Stimulated activated CD8-positive, alpha-beta memory T cell treated with anti-CD3 and anti-CD28 coated beads, Interleukin-7, amount 100 ng/mL, for 48 hours (primary cell): ENCODE results near the gene DDX42.

Experiments
- DNase-seq, 2 donors: peaks; one replicate each; pipeline ENCODE4 v3.0.0-alpha.2; 2020; ENCODE audit warnings: low read depth in 1 of 2; ENCODE audit errors: extremely low read depth in 1 of 2

Gene DDX42, protein sequence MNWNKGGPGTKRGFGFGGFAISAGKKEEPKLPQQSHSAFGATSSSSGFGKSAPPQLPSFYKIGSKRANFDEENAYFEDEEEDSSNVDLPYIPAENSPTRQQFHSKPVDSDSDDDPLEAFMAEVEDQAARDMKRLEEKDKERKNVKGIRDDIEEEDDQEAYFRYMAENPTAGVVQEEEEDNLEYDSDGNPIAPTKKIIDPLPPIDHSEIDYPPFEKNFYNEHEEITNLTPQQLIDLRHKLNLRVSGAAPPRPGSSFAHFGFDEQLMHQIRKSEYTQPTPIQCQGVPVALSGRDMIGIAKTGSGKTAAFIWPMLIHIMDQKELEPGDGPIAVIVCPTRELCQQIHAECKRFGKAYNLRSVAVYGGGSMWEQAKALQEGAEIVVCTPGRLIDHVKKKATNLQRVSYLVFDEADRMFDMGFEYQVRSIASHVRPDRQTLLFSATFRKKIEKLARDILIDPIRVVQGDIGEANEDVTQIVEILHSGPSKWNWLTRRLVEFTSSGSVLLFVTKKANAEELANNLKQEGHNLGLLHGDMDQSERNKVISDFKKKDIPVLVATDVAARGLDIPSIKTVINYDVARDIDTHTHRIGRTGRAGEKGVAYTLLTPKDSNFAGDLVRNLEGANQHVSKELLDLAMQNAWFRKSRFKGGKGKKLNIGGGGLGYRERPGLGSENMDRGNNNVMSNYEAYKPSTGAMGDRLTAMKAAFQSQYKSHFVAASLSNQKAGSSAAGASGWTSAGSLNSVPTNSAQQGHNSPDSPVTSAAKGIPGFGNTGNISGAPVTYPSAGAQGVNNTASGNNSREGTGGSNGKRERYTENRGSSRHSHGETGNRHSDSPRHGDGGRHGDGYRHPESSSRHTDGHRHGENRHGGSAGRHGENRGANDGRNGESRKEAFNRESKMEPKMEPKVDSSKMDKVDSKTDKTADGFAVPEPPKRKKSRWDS

DNA sequence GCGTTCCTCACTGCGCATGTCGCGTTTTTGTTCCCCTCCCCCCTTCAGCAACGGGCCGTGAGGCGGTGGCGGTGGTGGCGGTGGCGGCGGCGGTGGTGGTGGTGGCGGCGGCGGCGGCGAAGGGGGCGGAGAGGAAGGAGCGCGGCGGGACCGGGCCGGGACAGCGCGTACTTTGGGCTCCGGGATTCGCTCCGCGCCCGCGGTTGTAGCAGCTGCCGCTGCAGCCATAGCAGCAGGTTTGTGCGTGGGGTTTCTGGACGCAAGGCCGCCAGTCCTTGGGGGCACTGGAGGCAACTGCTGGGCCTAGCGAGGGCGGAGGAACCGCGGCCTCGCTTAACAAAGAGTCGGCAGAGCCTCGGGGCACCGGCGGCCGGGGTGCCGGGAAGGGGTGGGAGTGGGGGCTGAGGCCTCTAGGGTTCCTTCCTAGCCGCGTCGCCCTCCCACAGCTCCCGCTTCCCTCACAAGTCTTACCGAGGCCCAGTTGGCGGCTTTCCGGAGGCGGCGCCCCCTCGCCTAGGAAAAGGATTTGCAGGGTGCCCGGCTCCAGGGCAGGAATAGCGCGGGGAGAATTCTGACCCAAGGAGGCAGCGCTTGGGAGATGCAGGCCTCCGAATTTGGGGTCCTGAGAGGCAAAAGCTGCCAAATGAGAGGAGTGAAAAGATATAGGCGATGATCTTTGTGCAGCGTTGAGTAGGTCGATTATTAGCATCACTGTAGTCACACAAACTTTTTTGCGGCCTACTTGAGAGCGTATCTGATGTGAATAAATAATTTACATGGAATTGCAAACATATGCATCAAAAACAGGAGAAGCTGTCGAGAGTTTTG lies at the start of gene DDX42:
DDX42 (plus strand) TSS at position 30 of the 828 bp plus-strand sequence. CDS start 12,880 bp downstream, outside the sequence.
- DNase-seq, result no peak

DNA sequence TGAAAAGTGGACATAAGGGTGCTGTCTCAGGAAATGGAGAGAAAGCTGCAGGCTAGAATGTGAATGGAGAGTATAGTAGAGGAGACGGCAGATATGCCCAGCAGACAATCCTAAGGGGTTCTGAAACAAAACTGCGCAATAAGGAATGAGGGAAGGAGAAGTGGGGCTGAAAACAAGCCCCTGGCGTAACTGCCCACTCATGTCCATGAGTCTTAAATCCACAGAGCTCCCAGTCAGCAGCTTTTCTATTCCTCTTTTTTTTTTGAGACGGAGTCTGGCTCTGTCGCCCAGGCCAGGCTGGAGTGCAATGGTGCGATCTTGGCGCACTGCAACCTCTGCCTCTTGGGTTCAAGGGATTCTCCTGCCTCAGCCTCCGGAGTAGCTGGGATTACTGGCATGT lies 38.3 kb upstream of the DDX42 start:
- DNase-seq, result no peak

DNA sequence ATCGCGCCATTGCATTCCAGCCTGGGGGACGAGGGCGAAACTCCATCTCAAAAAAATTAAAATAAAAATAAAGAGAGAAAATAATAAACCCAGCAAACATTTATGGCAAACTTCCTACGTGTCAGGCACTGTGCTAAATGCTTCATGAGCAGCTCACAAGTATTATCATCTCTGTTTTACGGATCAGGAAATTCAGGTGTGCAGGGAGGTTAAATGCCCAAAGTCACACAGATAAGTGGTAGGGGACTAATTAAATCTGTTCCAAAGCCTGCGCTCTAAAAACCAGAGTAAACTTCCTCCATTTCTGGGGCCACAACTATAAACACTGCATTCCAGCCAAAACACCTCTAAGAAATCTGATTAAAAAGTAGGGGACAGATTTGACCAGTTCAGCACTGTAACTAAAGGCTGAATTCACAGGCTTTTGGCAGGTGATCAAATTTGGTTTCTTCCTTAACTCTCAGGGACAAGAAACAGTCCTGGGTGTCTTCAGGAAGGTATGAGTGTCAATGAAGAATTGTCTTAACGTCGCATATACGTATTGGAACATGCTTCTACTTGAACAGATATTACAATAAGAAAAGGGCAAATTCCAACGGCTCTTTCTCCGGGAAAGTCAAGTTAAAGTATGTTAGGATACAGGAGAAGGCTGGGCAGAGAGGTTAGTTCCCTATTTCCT lies 33.4 kb upstream of the DDX42 start:
- no peak for DNase-seq

DNA sequence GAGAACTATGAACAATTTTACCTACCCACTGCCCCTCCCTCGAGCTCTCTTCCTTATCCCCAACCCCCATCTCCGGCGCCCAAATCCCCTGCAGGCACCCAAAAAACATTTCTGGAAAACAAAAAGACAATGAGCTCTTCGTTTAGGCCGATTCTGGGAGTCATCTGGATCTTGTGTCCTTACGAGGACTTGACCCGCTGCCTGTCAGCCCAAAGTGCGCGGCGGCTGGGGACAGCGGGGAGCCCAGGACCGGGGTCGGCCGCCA lies 32.9 kb upstream of the DDX42 start:
- no peak for DNase-seq

DNA sequence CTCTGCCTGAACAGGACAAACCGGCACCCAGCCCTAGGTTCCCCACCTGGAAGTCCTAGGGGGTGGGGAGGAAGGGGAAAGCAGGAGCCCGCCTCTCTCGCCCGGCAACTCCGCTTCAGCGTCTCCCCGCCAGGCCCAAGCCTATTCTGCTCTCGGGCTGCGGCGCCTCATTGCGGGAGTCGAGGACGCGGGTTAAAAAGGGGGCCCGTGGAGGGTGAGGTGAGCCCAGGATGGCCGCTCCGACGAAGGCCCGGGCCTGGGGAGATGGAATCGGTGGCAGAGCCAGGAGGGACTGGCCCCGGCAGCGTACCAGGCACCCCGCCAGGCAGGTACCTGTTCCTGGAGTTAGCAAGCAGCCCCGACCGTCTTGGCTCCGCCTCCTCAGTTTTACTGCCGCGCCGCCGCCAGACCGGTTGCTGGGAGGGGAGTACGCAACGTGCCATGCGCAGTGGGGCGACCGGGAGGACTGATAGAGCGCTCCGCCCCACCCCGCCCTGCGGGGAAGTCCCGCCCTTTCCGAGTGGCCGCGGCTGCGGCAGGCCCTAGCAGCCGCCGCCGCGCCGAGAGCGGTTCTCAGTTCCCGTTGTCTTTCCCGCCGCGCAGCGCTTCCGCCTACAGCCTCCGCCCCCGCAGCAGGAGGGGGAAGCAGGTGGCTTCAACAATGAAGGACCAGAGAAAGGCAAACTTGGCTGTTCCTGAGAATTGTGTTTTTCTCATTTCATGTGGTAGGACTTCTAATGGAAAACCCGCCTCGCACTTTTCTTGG lies 32.4 kb upstream of the DDX42 start, which contains the start of gene STRADA:
STRADA (minus strand) TSS at position 392 of the 766 bp plus-strand sequence. CDS start 13,430 bp downstream, outside the sequence.
- peak; percentile 98 to 100 for DNase-seq

DNA sequence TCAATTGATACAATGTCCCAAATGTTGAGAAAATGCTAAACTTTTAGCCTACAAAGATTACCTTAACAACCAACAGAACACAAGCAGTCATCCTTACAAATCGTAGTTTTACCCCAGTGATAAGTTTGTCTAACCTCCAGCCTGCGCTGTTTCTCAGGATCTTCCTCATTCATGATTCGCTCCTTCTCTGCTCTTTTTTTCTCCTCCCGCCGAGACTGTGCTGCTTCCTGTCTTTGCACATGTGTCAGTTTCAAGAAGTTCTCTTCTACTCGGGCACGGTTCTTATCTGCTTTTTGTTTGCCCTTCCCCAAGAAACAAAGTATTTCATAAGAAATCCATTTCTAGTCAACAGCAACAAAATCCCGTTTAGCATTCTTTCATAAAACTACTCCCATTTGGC lies 22.2 kb upstream of the DDX42 start:
- no peak for DNase-seq

DNA sequence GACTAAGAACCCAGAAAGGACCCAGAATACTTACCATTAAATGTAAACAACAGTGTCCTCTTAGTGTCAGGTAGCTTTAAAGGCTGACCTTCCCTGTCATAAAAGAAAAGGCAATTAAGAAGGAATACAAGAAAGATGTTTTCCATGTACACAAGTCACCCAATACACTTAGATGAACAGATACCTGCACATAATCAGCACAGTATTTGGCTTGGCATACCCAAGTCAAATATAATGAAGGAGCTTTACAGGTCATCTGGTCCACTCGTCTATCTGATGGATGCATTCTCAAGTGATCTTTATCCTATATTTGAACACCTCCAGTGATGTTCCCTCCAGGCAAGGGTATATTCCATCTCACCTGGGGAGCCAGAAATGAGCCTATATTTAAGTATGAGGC lies 21.3 kb upstream of the DDX42 start:
- DNase-seq, result no peak

DNA sequence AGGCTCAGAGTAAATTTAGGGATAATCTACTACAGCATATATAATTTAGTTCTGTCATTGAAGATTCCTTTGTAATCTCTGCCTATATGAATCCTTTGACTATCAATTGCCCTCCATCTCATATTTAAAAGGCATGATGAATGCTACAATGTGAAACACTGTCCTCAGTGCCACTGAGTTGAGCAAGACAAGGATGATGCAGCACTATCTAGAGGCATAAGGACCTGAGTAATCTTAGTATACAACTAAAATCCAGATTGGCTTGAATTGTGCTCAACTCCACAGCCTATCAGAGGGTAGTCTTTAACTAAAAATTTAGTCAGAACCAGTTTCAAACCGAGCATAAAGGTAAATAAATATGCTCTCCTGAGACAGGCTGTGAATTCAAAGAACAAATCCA lies 20.8 kb upstream of the DDX42 start:
- DNase-seq, result no peak

DNA sequence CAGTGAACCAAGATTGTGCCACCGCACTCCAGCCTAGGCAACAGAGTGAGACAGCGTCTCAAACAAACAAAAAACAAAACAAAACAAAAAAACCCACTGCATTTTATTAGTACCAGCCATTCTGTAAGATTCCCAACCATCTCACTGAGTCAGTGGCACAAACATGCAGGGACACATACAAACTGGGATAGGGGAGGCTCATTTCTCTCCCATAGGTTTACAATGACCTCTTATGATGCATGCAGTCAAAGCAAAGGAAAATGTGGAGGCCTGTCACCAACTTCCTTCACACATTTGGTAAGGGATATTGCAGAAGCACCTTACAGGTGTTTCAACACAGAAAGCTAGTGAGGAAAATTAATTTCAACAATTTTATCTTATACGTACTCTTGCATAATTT lies 19.9 kb upstream of the DDX42 start:
- no peak for DNase-seq

DNA sequence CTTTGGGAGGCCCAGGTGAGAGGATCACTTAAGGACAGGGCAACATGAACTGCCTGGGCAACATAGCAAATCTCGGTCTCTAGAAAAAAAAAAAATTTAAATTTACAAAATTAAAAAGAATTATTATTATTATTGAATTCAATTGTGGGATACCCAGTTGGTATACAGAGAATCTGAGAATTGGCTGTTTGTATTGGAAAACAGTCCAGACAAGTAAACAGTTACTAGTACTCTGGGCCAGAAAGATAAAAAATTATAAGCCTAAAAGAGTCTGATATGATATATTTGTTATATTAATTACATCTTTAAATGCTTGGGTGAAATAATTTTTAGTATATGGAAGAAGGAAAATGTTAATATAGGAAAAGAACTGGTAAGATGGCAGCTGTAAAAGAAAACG lies 15.5 kb upstream of the DDX42 start:
- DNase-seq, result no peak

DNA sequence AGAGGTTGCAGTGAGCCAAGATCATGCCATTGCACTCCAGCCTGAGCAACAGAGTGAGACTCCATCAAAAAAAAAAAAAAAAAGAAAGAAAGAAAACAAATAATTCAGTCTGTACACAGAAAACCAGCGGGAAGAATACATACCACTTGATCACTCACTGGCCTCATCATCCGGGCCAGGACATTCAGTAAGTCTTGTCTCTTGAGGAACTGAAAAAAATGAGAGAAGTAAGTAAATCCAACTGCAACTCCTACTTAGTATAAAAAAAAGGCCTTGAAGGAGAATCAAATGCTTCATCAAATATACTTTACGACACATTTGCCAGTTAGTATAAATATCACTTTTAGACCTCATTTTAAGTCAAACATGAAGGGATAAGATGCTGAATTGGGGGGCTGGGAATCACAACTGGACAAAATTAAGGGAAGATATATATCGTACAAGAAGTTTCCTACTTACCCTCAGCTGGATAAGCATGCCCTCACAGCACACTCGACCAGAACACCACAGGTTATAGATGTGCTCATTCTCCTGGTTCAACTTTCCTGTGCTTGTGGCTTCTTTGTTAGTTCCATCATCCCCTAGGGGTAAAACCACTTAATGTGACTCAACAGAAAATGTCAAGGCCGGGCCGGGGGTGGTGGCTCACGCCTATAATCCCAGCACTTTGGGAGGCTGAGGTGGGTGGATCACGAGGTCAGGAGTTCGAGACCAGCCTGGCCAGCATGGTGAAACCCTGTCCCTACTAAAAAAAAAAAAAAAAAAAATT lies 13.0 kb upstream of the DDX42 start:
- peak in 1 of 2 donors; percentile 35 for DNase-seq

DNA sequence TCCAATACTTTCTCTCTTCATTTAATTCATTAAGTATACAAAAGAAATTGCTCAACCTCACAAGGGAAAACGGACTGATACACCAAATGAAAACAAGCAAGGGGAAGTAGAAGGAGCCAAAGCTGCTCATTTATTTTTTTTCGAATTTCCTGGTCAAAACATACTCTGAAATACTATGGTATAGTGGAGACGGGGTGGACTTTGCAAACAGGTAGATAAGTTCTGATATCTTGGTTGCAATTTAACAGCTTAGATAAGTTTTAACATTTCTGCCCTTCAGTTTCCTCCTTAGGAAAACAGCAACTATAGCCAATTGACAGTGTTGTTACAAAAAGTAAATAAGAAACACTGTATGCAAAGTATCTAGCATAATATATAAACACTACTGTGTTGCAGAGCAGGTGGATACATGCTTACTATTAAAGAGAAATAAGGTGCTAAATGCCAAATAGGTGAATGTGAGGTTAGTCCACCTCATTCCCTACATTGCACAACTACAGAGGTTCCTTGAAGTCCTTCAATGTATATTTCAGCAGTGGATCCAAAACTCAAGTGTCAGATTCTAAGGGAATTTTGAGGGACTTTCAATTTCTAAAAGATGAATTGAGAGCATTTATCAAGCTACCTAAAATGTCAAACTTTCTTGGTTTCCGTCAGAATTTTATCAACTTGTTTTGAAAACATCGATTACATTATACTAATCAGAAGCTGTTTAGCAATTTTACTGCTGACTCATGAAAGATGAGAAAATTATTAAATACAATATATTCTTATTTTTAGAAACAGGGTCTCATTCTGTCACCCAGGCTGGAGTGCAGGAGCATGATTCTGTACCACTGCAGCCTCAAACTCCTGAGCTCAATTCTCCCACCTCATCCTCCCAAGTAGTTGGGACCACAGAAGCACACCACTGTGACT lies 11.6 kb upstream of the DDX42 start:
- no peak for DNase-seq

DNA sequence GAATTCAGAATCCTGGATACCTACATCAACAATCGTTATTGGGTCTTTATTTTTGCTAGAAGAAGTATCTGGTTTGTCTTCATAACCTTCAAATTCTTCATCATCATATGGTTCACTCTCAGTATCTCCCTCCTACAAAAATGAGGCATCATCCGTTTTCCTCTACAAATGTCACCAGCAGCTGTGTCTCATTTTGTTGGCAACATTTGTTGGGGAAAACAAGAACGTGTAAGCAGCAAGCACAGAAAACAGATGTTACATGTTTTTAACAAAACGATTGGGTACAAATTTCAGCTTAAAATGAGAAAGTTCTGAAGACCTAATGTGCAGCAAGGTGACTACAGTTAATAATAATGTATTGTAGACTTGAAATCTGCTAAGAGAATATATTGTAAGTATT lies 9.3 kb upstream of the DDX42 start:
- no peak for DNase-seq

DNA sequence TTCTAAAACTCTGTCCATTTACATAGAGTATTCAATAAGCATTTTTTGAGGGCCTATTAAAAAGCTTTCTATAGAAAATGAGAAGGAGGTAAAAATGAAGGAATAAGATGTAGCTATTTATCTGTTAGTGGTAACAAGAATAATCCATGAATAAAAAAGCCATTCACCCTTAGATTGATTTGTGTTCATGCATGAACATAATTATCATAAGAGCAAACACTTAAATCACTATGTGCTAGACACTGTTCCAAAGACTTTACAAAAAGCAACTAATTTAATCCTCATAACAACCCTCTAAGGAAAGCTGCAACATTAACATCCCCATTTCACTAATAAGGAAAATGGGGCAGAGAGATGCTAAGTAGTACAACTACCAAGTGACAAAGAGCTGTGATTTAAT lies 7.2 kb upstream of the DDX42 start:
- DNase-seq, result no peak

DNA sequence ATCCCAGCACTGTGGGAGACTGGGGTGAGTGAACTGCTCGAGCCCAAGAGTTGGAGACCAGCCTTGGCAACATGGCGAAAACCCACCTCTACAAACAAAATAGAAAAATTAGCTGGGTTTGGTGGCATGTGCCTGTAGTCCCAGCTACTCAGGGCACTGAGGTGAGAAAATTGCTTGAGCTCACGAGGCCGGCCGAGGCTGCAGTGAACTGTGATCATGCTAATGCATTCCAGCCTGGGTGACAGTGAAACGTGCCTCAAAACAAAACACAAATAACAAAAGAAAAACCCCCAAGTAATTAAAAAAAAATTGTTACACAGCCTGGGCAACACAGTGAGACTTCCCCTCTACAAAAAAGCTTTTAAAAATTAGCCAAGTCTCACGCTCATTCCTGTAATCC lies 5.5 kb upstream of the DDX42 start:
- DNase-seq, result no peak

DNA sequence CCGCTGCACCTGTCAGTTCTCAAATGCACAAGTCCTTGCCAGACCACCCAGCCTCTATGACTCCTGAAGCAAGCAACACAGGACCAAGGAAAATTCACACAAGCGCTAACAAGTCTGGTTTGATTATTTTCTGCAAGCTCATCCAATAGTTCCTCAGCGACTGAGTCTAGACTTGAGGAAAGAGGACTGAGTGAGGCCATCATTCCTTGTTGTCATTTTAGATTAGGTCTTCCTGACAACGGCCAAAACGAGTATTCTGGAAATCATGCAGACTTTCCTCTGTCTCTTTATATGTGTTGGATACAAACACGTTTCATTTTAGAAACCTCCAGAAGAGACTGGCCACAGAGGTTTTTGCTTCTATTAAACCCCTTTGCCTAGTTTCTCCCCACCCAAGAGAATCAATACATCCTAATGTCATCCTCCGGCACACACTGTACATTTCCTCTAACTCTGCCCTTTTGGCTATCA lies 1.1 kb upstream of the DDX42 start:
- no peak for DNase-seq

DNA sequence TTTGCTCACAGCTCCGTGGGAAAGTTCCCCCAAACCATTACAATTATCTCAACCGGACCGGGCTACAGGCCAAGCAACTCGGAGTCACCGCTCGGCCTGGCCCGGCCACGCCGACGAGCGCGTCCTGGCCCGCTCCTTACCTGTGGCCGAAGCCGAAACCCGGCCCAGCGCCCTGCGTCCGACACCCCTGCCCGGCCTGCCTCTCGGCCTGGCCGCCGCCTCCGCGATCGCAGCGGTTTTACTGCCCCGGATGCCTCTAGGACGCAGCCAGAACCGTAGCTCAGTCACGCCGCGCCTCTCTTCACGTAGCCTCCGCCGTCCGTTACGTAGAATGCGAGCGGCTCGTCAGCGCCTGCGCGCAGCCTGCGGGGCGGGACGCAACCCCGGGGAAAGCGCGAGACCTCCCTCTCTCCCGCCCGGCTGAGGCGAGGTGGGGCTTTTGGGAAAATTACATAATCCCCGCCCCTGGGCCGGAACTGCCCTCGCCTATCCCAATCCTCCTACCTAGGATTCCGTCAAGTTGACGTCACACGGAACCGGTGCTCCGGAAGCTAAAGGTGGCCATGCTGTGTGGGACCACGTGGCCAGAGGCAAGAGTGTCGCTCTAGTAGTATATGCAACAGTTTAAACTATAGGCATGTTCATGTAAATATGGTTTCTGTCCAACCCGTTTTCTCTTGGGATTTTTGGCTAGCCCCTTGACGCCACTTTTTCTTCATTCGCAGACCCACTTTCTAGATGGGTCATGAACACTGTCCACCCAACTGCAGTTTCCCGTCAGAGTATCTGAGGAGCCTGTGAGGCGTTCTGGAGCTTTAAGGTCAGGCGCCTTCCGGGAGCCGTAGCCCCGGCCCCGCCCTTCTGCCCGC lies 464 bp upstream of the DDX42 start, which contains the start of gene CCDC47:
CCDC47 (minus strand) TSS at position 326 of the 869 bp plus-strand sequence. CDS start 7,422 bp downstream, outside the sequence.
- DNase-seq, result peak; percentile 96 to 98
